Measurements from ENCODE around the gene NLK.
"Not testable (repeated sequence)": the region's sequence is repeated elsewhere in the genome, so short reads cannot be mapped to it uniquely, and the experiment has no call there.

Gene NLK

GRCh38 chr17:28232966-28233870, 190.7 kb downstream of the NLK start:
- not testable (repeated sequence) for DNase-seq (ENCODE audit: low spot score)

- DNase-seq (ENCODE audit: low spot score), result not testable (repeated sequence)
These were observed 191.7 kb downstream of the NLK start for GRCh38 chr17:28233872-28234856.

DNA sequence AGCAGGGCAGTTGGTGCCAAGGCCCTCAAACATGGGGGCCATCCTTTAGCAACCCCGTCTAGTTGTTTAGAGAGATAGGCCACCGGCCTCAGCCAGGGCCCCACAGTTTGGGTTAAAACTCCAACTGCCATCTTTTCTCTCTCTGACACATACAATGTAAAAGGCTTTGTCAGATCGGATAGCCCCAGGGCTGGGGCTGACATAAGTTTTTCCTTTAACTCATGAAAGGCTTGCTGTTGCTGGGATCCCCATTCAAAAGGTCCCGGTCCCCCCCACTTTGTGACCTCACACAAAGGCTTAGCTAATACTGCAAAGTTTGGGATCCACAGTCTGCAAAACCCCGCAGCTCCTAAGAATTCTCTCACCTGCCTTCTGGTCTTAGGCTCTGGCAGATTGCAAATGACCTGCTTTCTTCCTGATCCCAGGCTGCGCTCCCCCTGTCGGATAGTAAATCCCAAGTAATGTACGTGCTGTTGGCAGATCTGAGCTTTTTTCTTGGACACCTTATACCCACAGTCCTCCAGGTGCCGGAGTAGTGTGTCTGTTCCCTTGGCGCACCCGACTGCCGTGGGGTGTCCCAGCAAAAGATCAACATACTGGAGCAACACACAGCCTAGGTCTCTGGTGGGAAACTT, 192.7 kb downstream of the NLK start:
- DNase-seq (ENCODE audit: low spot score), result not testable (repeated sequence)

DNA sequence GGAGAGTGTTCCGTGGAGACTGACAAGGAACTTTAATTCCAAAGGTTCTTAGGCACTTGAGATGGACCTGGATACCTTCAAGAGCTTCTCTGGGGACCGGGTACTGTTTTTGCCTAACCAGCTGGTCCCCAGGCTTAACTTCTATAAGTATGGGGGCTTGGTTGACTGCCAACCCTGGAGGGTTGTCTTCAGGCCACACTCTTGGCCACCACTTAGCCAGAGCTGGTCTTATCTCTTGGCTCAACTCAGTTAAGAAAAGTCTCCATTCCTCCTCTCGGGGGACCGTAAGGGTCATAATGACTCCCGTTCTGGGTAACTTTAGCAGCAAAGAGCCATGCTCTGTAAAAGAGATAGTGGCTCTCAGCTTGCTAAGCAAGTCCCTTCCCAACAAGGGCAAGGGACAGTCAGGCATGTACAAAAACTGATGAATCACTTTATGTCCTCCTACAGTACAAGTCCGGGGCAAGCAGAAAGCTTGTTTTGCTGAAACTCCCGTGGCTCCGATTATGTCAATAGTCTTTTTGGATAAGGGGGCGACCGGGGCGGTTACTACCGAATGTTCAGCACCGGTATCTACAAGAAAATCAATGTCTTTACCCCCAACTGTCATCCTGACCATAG, 193.7 kb downstream of the NLK start:
- not testable (repeated sequence) for DNase-seq (ENCODE audit: low spot score)

- DNase-seq (ENCODE audit: low spot score), result not testable (repeated sequence)
These were observed 196.2 kb downstream of the NLK start for GRCh38 chr17:28238547-28239270.

- DNase-seq (ENCODE audit: low spot score), result no peak
These were observed 196.8 kb downstream of the NLK start for GRCh38 chr17:28239271-28239624.

DNA sequence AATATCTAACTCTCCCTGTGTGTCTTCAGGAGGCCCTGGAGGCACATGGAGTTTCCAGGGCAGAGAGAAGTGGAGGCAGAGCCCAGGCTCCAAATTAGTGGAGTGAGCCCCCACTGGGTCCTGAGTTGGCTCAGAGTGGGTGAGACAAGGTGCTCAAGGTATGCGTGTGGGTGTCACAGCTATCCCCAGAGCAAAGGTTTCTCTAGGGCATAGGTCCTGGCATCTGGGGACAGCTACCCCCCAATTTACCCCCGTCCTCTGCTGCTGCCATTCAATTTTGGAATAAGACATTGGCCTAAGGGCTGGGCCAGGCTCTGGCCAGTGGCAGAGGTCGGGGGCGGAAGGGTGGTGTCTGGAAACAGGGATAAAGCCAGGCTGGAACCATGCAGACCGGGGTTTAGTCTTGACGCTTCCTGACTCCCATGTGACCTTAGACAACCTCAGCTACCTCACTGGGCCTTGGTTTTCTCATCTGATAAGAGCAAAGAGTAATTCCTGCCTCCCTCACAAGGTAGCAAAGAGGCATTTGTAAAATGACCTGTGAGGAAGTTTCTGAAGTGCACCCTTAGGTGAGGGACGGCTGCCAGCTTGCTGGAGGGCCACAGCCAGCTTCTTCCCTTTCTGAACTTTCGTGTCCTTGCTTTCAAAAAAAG, 198.3 kb downstream of the NLK start:
- DNase-seq (ENCODE audit: low spot score), result peak; percentile 5

GRCh38 chr17:28242791-28243190, 200.3 kb downstream of the NLK start:
- DNase-seq (ENCODE audit: low spot score), result no peak

DNA sequence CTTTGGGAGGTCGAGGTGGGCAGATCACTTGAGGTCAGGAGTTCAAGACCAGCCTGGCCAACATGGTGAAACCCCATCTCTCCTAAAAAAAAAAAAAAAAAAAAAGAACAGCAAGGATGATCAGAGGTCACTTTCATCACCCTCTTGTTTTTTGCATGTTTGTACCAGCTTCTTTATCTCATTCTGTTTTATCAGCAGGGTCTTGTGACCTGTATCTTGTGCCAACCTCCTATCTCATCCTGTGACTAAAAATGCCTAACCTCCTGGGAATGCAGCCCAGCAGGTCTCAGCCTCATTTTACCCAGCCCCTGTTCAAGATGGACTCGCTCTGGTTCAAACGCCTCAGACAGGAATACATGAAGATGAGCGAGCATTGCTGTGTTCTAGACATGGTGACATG, 200.8 kb downstream of the NLK start:
- not testable (repeated sequence) for DNase-seq (ENCODE audit: low spot score)

- DNase-seq (ENCODE audit: low spot score), result no peak
These were observed 202.0 kb downstream of the NLK start for GRCh38 chr17:28244446-28244845.

Data from AG20443 (cell line).